HPDE6-E6E7 (cell line): ENCODE data around the gene PRXL2C.
"Not testable (repeated sequence)": the region's sequence is repeated elsewhere in the genome, so short reads cannot be mapped to it uniquely, and the experiment has no call there.

Experiments used
- DNase-seq: peaks from one replicate; pipeline ENCODE4 v3.0.0; 2011; ENCODE audit warnings: missing footprints; ENCODE audit errors: extremely low spot score

PRXL2C gene

DNA sequence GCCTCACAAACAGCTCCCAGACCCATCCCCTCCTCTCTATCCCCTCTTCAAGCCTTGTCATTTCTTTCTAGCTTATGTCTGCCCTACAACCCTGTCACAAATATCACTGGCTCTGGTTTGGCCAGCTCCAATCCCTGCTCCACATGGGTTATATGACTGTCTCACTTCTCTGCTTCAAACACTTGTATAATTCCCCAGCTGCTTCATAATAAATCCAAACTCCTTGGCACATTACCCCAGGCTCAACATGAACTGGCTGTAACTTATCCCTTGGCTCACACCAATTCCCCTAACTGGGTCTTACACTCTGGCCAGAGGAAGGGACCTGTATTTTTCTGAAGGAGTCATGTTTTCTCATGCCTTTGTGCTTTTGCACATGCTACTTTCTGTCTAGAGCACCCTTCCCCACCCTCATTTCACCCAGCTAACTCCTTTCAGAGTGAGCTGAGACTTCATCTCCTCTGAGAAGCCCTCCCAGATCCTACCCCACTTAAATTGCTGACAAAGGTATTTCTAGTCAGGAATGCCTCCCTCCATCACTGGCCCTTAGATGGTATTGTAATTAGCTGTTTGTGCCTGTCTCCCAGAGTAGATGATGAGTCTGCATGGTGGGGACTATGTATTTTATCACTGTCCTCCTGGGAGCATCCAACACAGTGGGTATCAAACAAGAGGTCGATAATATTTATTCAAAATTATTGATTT lies 5.3 kb downstream of the PRXL2C start:
- no peak for DNase-seq

DNA sequence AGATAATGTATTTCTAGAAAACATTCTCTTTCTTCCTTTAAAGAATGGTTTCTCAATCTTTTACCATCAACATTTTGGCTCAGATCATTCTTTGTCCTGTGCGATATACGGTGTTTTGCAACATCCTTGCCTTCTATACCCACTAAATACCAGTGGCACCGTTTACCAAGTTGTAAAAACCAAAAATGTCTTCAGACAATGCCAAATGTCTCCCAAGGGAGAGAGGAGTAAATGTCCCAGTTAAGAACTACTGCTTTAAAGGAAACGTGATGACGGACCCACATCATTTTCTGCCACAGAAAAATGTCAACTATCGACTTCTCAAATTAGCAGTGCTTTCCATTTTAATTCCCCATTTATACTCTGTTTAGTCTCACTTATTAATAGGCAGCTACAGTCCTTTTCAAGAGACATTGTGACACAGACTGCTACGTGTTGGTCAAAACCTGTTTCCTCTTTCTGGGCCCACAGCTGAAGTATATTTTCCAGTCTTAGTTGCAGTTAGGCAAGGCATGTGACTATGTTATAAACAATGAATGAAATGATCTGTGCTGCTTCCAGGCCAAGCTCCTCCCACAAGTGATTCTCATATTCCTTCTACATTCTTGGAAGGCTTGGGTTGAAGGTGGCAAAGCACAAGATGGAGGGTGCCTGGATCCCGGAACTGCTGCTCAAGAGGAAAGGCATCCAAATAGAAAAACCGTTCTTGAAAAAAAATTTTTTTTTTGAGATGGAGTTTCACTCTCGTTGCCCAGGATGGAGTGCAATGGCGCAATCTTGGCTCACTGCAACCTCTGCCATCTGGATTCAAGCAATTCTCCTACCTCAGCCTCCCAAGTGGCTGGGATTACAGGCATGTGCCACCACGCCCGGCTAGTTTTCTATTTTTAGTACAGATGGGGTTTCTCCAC lies 8.8 kb downstream of the PRXL2C start:
- no peak for DNase-seq

DNA sequence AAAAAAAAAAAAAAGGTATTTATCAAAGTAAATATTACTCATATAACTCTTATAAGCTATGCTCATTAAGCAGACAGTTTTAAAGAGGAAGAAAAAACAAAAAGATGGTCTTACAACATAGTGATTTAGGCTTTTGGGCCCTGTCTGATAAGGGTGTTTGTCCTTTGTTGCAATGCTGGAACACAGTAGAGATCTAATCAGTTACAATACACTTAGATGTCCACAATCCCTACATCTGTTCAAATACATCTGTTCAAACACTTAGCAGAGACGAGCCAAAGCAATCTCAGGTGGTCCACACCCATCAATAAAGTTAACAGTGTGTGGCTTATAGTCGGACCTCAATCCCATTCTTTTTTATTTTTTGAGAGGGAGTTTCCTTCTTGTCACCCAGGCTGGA lies 11.0 kb downstream of the PRXL2C start:
- DNase-seq: no peak

DNA sequence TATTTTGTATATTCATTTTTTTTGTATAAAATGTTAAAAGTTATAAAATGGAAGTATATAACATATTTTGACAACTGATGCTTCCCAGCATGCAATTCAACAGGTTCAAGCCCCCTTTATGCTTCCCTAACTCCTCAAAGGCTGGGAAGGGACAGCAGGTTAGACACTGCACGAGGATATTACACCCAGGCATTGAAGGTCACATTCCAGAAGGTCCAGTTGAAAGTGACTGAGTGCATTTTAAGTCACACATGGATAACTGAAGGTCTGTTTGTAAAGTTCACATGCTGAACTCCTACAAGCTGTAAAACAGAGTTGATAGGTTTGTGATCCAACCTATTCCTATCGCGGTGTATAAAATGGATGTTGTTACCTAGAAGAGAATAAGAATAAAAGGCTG lies 13.6 kb downstream of the PRXL2C start:
- DNase-seq: no peak

DNA sequence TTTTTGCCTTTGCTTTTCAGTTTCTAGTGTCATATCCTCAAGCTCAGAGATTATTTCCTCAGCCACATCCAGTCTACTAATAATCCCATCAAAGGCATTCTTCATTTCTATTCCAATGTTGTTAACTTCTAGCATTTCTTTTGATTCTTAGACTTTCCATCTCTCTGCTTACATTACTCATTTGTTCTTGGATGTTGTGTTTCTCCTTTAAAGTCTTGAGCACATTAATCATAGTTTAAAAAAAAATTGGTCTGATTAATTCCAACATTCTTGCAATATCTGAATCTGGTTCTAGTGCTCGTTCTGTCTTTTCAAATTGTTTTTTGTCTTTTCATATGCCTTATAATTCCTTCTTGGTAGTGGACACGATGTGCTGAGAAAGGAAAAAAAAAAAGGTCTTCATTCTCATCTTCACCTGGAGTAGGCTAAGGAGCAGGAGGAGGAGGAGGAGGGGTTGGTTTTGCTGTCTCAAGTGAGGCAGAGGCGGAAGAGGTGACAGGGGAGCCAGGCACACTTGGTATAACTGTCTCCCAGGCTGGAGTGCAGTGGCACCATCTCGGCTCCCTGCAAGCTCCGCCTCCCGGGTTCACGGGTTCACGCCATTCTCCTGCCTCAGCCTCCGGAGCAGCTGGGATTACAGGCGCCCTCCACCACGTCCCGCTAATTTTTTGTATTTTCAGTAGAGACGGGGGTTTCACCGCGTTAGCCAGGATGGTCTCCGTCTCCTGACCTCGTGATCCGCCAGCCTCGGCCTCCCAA lies 16.3 kb downstream of the PRXL2C start:
- no peak for DNase-seq

DNA sequence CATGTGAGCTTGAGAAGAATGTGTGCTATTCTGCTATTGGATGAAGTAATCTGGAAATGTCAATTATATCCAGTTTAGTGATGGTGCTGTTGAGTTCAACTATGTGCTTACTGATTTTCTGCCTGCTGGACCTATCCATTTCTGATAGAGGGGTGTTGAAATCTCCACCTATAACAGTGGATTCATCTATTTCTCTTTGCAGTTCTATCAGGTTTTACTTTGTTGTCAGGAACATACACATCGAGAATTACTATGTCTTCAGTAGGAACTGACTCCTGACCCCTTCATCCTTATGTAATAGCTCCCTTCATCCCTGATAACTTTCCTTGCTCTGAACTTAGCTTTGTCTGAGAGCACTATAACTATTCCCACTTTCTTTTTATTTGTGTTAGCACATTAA lies 18.7 kb downstream of the PRXL2C start:
- DNase-seq: no peak

DNA sequence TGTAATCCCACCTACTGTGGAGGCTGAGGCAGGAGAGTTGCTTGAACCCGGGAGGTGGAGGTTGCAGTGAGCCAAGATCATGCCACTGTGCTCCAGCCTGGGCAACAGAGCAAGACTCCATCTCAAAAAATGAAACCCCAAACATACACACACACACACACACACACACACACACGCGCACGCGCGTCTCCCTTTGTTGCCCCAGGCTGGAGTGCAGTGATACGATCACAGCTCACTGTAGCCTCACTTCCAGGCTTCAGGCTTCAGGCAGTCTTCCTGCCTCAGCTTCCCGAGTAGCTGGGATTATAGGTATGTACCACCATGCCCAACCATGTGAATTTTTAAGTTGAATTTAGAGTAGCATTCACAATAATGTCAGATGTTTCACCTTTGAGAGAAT lies 21.5 kb downstream of the PRXL2C start:
- not testable (repeated sequence) for DNase-seq

DNA sequence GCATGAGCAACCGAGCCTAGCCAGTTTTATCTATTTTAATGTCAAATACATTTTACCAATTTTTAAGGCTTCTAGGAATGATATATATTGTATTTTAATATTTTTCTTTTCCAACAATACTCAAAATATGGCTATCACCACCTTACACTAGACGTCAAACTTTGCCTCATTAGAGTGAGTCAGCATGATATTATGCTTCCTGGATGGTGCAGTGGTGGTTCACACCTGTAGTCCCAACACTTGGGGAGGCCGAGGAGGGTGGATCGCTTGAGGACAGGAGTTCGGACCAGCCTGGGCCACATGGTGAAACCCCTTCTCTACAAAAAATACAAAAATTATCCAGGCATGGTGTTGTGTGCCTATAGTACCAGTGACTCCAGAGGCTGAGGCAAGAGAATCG lies 28.2 kb downstream of the PRXL2C start:
- no peak for DNase-seq

DNA sequence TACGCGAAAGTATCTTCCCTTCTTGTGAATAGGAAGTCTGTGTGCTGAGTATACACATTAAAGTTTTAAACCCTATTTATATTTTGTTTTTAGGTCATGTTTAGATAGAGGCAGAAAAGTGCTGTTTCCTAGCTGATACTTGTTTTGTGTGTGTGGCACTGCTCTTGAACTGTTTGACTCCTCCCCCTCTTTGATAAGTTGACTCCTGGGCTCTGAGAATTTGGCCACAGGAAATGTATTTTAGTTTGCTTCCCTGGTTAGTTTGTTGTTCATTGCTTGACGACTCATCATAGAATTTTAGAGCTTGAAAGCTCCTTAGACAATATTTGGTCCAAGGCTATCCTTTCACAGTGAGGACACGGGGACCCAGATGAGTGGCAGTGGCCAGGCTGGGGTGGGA lies 33.5 kb downstream of the PRXL2C start:
- no peak for DNase-seq

DNA sequence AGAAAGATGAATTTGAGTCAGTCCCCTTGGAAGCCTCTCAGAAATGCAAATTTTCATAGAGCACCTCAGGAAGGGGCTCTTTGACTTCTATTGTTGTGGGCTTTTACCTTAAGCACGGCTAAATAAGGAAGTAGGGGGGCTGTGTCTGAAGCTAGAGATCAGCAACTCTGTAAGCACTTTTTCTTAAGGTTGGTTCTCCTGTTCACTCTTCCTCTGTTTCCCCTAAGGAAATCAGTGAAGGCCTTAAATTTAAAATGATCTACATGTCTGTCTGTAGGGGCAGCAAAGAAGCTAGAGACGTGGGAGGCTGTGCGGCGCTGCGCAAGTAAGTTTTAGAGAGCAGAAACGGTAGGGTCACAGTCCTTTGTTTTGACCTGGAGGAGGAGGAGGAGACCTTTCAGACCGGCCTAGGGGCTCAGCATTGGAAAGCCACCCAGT lies 34.3 kb downstream of the PRXL2C start:
- DNase-seq: no peak

DNA sequence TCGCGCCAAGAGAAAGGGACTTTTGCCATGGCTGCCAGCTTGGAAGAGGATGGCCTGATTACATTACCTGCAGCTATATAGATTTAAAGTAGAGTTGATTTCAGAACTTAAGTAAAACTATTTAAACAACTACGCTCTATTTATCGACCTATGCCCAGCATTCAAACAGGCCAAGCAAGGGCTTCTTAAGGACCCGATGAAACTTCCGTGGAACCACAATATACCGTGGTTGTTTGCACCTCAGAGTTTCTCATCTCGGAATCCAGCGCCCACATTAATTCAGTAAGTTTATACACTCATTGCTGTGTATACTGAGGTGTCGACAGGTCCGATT lies 35.0 kb downstream of the PRXL2C start:
- no peak for DNase-seq

DNA sequence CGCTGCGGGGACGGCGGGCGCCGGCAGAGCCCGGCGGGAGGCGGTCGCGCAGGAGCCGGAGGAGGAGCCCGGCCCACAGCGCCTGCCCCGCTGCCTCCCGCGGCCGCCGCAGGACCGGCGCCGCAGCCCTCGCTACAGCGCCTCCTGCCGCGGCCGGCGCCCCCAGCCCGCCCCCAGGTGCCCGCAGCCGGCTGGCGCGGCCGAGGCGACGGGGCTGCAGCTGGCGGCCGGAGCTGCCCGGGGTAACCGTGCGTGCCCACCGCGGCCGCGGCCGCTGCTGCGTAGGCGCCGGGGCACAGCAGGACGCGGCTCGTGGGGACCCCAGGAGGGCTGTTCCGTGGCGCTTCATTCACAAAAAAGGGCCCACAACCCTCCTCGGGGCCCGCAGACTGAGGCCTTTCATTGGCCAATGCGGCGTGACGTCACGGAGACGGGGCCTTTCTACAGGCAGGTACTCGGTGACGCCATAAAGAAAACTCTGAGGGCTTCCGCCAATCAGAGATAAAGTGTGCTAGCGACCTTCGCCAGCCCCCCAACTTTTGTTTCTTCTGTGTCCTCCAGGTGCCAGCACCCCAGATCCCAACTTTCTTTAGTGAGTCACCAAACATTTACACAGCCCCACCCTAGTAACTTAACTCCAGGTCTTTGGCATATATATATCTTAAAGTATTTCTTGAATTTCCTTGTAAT lies 35.5 kb downstream of the PRXL2C start, which contains the start of gene CDC14B:
Gene CDC14B, minus strand, starts transcription at position 353 of the 690 bp plus-strand sequence. CDS start 465 bp downstream, outside the sequence.
- DNase-seq: peak; percentile 89

DNA sequence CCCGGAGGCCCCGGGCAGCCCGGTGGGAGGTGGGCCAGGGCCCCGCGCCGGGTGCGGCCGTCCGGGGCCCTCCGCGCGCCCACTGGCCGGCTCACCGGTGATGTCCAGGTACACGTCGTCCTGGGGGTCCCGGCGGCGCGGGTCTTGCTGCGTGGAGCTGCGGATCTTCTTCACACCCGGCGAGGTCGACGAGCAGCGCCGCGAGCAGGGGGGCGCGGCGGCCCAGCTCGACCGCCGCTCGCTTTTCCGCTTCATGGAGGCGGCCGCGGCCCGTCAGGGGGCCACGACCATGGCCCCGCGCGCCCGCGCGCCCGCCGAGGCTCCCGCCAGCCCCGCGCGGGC lies 36.0 kb downstream of the PRXL2C start:
- no peak for DNase-seq

DNA sequence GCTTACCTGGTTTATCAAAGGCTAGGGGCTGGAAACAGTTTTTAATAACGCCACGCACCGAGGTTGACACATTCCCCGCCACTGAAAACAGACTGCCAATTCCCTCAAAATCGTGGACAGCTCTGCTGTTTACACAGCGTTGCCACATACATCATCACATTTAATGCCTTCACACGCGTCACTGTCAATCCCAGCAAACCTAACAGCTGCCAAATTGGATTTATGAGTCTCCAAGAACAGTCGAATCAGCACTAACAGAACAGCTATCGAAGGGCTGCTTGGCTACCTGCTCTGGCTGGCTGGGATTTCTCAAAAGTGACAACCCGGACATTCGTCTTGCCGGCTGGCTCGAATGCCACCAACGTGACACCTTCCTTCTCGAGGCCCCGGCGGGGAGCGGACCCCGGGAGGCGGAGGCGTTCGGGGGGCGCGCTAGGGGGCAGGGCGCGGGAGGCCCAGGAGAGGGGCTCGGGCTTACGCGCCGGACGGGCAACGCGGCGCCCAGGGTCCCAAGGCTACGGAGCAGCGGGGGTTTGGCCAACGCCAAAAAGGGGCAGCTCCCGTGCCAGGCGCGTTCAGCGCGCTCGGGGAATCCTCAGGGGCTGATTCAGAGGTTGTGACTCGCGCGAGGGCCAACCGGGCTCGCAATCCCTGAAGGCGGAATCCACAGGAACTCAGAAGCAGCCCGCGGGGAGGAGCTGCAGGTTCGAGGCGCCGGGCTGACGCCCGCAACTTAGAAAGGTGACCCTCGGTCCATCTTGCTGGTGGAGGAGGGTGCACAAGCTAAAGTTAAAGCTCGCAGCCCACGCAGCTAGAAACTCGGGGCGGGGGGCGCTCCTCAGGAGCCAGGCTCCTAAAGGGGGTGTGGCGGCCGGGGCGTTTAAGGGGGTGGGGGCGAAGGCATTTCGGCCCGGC lies 36.7 kb downstream of the PRXL2C start:
- peak; percentile 26 for DNase-seq

DNA sequence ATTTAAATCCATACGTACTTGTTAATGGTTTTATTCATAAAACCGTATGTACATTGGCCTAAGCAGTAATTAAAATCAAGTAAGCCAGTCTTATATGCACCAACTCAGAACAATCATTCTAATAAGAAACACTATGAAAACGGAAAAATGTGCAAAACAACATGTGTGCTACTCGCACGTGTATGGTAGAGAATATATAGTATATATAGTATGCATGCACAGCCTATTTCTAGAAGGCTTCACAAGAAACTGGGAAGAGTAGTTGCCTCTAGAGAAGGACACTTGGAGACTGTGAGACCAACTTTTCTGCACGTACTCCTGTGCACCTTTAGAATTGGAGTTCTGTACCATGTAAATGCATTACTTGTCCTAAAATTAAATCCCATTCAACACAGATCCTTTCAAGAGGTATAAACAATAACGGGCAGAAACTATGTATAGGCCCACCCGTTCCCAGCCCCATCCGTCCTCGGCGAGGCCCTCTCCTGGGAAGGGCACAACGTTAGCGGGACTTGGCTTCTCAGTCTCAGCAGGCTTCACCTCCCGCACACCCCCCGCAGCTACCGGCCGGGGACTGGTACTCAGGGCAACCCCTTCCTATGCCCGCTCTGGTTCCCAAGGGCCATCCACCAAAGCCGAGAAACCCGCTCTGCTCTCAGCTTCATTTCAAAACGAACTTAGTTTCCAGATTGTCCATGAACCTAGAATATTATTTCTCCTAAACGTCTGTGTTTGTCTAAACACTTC lies 37.5 kb downstream of the PRXL2C start:
- no peak for DNase-seq

DNA sequence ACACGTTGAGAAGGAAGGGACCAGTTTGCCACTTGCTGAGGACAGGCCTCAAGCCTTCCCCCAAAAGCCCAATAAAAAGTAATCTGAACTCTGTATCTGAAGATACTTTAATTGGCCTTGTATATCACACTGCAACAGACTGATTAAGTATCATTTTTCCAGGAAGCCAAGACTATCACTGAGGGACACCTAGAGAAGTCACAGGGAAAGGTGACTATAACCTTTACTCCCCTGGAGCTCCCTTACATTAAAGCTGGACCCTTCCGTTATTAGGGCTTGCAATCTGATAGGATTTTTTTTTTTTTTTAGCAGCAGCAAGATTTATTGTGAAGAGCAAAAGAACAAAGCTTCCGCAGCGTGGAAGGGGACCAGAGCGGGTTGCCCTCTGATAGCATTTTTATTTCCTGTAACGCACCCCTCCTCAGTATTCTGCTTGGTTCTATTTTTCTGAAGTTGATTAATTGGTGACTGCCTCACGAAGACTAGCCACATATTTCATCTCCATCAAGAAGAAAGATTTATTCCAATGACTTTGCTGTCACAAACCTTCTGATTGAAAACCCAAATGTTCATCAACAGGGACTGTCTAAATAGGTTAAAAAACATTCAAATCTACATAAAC lies 38.2 kb downstream of the PRXL2C start:
- no peak for DNase-seq

DNA sequence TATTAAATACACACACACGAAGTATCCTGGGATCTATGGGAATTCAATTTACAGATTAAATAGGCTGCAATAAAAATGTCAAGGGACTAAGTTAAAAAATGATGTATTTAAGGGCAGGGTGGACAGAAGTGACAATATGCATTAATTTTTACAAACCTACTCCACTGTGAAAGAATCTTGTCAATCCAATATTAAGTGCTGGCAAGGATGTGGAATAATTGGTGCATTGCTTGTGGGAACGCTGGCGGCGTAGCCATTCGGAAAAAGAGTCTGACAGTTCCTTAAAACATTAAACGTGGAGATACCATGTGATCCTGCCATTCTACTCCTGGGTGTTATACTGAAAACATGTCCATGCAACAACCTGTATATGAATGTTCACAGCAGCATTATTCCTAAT lies 39.7 kb downstream of the PRXL2C start:
- no peak for DNase-seq

DNA sequence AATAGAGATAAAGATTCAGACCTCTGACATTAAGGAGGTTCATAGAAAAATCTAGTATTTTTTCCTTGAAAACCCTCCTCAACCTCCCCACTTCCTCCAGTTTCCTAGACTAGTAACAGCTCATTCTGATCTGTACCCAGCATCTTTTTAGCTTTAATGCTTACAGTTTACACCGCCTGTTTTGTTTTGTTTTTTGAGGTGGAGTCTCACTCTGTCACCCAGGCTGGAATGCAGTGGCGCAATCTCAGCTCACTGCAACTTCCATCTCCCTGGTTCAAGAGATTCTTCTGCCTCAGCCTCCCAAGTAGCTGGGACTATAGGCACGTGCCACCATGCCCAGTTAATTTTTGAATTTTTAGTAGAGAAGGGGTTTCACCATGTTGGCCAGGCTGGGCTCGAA lies 40.5 kb downstream of the PRXL2C start:
- DNase-seq: not testable (repeated sequence)

DNA sequence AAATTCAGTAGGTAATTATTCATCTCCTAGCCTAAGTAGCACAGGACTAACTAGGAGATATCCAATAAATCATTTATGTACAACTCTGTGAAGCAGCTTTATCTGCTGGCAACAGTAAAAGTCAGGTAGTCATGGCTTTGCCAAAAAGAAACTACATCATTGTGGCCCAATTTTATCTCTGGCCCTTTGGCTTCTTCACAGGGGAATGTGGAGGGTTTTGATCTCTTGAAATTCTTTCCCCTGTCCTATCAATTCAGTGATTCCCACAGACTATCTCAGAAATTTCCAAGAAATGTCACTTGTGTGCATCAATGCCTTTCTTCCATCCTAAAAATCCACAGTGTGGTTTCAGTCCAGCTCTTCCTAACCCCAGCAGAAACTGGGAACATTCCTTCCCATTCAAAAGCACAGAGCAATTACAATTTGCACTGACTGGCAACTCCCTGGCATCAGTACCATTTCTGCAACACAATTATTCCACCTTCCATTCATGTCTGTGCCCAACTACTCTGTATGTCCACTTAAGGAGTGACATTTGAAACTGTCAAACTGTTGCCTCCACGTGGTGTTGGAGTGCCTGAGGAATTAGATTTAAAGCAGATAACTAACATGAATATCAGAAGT lies 42.0 kb downstream of the PRXL2C start:
- DNase-seq: no peak
